GOT3 (cell line): ENCODE data around the gene RUBCNL.

Source experiments
- DNase-seq: peaks from one replicate; lab custom pipeline; 2025; ENCODE audit warnings: mixed read lengths; lab: John Stamatoyannopoulos, UW

RUBCNL gene

DNA sequence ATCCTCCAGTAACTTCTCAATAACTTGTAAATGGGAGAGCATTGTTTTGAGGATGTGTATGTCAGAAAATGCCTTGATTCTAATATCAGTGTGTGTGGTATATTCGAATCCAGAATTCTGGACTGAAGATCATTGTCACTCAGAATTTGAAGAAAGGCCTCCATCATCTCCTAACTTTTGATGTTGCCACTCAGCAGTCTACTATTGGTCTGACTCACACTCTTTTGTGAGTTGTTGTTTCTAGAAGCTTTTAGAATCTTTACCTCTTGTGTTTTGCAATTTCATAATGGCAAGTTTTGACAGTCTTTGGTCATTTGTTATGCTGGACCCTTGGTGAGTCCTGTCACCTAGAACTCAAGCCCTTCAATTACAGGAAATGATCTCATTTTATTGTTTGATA is 77.0 kb downstream of the RUBCNL start:
- no peak for DNase-seq

DNA sequence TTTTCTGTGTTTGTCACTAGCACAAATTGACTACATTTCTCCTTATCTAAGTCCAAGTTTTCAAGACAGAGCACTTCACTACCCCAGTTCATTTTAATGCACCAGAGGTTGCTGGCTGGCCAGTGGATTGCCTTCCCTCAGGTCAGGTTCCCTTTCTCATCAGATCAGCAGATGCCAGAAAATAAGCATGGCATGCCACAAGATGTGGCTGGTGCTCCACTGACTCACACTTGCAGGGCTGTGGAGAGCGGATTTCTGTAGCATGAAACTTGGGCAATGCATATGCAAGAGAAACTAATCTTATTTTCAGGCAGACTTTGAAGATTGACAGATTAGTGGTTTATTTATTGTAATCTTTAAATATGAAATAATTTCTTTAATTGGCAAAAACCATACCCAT is 79.5 kb downstream of the RUBCNL start:
- no peak for DNase-seq

DNA sequence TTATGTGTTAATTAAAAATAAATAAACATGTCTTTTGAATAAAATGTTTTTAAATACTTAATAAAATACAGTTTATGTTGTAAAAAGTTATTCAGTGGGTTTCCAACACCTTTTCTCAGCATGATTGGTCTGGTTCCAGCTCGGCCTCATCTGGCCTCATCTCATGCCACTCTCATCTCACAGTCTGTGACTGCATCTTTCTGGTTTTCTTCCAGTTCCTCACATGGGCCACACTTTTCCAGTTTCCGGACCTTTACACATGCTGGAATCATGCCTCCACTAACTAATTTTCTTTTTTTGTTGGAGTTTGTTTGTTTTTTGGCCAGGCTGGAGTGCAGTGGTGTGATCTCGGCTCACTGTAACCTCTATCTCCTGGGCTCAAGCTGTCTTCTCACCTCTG is 82.5 kb downstream of the RUBCNL start:
- no peak for DNase-seq

DNA sequence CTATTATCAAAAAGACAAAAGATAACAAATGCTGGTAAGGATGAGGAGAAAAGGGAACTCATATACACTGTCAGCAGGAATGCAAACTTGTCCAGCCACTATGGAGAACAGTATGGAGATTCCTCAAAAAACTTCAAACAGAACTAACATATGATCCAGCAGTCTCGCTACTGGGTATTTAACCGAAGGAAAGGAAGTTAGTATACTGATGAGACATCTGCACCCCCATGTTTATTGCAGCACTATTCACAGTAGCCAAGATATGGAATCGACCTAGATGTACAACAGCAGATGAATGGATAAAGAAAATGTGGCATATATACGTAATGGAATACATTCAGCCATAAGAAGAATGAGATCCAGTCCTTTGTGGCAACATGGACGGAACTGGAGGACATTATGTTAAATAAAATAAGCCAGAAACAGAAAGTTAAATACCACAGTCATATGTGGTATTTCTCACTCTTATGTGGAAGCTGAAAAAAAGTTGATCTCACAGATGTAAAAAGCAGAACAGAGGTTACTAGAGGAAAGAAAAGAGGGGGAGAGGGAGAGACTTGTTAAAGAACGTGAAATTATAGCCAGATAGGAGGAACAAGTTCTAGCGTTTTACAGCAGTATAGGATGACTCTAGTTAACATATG is 83.2 kb downstream of the RUBCNL start:
- DNase-seq: no peak

DNA sequence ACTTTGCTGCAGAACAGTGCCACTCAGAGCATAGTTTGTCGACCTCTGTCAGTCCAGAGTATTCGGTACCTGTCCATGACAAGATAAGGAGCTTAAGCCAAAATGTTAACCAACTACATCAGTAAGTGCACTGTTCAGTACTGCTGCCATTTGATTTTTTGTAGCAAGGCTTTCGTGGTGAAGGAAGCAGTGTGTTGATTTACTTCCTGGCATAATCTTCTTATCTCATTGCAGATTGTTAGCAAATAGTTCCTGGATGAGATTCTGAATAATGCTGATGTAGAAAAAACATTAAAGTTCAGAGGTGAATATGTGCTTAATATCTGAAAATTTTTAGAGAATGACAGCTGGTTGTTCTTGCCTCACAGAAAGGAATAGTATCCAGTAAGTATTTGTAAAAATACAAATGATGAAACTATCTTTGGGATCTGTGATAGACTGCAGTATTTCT is 89.7 kb downstream of the RUBCNL start:
- no peak for DNase-seq

DNA sequence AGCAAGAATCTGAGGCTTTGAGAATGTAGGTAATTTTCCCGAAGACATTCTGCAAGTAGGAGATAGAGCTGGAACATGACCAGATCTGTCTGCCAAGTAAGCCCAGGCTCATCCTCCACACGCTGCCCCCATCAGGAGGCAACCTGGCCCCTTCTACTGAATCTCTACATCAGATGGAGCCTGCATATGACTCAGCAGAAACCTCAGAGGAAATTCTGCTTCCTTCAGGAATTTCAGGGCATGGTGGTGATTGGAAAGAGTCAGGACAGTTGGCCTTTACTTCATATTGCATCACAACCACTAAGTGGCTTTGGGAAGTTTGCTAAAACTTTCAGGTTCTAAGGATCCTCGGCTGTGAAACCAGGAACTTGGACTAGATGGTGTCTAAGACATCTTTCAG is 90.1 kb downstream of the RUBCNL start:
- no peak for DNase-seq

DNA sequence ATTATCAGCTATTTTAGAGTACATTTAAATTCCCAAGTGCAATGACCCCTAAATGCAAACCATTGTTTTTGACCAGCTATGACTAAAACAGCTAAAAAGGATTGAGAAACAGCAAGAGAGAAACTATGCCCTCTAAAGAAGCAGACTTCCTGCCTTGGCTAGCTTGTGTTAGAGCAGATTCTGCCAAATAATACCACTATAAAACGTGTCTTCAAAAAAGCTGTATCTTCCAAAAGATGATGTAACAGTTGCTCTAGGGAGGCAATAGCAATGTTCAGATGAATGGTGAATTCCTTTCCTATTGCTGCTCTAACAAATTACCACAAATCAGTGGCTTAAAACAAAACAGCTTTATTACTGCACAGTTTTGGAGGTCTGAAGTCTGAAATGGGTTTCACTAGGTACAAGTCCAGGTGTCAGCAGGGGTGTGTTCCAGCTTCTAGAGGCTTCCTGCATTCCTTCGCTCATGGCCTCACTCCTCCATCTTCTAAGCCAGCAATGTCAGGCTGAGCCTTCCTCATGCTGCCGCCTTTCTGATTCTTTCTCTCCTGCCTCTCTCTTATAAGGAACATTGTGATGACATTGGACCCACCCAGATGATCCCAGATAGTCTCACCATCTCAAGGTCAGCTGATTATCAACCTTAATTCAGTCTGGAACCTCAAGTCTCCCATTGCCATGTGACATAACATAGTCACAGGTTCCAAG is 90.8 kb downstream of the RUBCNL start:
- DNase-seq: no peak

DNA sequence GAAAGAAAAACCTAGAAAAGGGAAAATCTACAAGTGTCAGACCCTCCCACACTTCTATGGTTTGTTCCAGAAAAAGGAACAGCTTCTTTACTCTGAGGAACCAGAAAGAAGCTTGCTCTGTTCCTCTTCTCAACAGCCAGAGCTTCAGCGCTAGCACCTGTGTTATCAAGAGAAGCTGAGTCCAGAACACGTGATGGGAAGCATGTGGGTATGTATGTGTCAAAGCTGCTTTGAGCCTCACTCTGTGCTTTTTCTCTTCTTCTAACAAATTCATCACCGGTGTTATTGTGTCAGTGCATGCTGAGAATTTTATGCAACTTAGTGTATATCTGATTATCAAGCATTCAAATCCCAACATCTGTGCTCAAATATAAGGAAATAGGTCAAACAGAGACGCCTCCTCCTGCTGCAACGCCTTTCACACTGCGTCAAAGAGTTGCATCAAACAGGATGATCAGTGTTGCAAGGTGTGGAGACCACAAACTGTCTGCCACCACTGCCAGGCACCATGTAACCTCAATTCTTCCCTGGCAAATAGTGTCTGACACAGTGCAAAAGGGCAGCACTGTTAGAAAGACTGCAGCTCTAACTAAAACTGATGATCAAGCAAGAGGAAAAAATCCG is 91.4 kb downstream of the RUBCNL start:
- no peak for DNase-seq

DNA sequence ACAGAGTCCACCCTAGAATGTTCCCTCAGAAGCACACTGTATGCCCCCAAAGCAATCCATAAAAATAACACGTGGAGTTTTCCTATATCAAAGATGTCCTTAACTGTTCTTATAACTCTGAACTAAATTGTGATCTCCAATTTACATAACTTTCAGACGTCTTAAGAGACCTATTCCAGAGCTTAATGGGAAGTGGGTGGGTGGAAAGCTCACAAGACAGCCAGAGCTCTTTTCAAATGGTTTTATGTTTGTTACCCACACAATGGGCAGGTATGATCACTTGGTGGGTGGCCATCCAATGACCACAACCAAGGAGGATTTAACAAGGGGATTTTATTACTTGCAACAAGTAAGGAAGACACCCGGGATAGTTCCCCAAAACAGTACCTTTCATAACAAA is 93.6 kb downstream of the RUBCNL start:
- DNase-seq: no peak
